T-helper 1 cell treated with Interleukin-12 subunit alpha and Interleukin-12 subunit beta and Interleukin-4 antibody, amounts not matched to agents 30 ng/mL and 1 ng/mL, for 36 hours (primary cell): ENCODE results near the gene FLVCR2. TPM values are rescaled to one million over a fixed set of nuclear protein-coding genes. Genes with fewer than 3 reads are reported as not detected.

Experiments used
- intact Hi-C: fragments of 100-400 bp; cut with micrococcal nuclease; formaldehyde crosslinking; loops from one replicate; pipeline ENCODE4 v1.15.1; 2024
- total RNA-seq: library from RNA; stranded (reverse); gene quantifications from 2 replicates; pipeline ENCODE4 v1.2.3, GENCODE V29; 2022

FLVCR2 gene
- total RNA-seq, 1 donor from 2014 or later = 4.6 TPM

GRCh38 chr14:75553761-75554364 is 24.6 kb upstream of the FLVCR2 start:
- intact Hi-C loops = loop anchor here (1.0 kb wide), 1 partner anchor 12 kb away; no protein-coding TSS in a partner anchor

GRCh38 chr14:75554482-75554881 is 23.9 kb upstream of the FLVCR2 start:
- intact Hi-C loops = no loop called here

GRCh38 chr14:75558440-75558839 is 20.0 kb upstream of the FLVCR2 start:
- intact Hi-C loops = no loop called here

- intact Hi-C loops = loop anchor here (1.0 kb wide), 2 partner anchors 17 to 38 kb away; no protein-coding TSS in a partner anchor
Measured at GRCh38 chr14:75559045-75559444, 19.4 kb upstream of the FLVCR2 start.

GRCh38 chr14:75559451-75560222 is 18.8 kb upstream of the FLVCR2 start:
- intact Hi-C loops = loop anchor here (1.0 kb wide), 2 partner anchors 17 to 38 kb away; no protein-coding TSS in a partner anchor

- intact Hi-C loops = loop anchor here (1.0 kb wide), 1 partner anchor 254 kb away; no protein-coding TSS in a partner anchor
Measured at GRCh38 chr14:75561013-75561432, 17.4 kb upstream of the FLVCR2 start.

GRCh38 chr14:75562089-75562488 is 16.3 kb upstream of the FLVCR2 start:
- intact Hi-C loops = no loop called here

- intact Hi-C loops = no loop called here
Measured at GRCh38 chr14:75562489-75562888, 15.9 kb upstream of the FLVCR2 start.

GRCh38 chr14:75563931-75564330 is 14.5 kb upstream of the FLVCR2 start:
- intact Hi-C loops = no loop called here

GRCh38 chr14:75565056-75565455 is 13.4 kb upstream of the FLVCR2 start:
- intact Hi-C loops = loop anchor here (5.0 kb wide), 1 partner anchor 148 kb away; no protein-coding TSS in a partner anchor

GRCh38 chr14:75566321-75566720 is 12.1 kb upstream of the FLVCR2 start:
- intact Hi-C loops = loop anchor here (1.0 to 5.0 kb wide), 12 partner anchors 11 to 564 kb away; partner anchors contain the start of genes BATF, EIF2B2, NEK9 and TMED10

GRCh38 chr14:75566752-75567151 is 11.7 kb upstream of the FLVCR2 start:
- intact Hi-C loops = loop anchor here (1.0 to 5.0 kb wide), 12 partner anchors 11 to 564 kb away; partner anchors contain the start of genes BATF, EIF2B2, NEK9 and TMED10

GRCh38 chr14:75568140-75568539 is 10.3 kb upstream of the FLVCR2 start:
- intact Hi-C loops = loop anchor here (5.0 kb wide), 1 partner anchor 151 kb away; no protein-coding TSS in a partner anchor

GRCh38 chr14:75568791-75569190 is 9.6 kb upstream of the FLVCR2 start:
- intact Hi-C loops = loop anchor here (5.0 kb wide), 1 partner anchor 151 kb away; no protein-coding TSS in a partner anchor

- intact Hi-C loops = no loop called here
Measured at GRCh38 chr14:75570797-75571196, 7.6 kb upstream of the FLVCR2 start.

- intact Hi-C loops = no loop called here
Measured at GRCh38 chr14:75572104-75572503, 6.3 kb upstream of the FLVCR2 start.

- intact Hi-C loops = loop anchor here (1.0 kb wide), 4 partner anchors 11 to 810 kb away; no protein-coding TSS in a partner anchor
Measured at GRCh38 chr14:75577090-75577489, 1.3 kb upstream of the FLVCR2 start.

GRCh38 chr14:75577729-75578101 is 705 bp upstream of the FLVCR2 start:
- intact Hi-C loops = loop anchor here (1.0 kb wide), 5 partner anchors 11 to 810 kb away; no protein-coding TSS in a partner anchor

- intact Hi-C loops = loop anchor here (1.0 kb wide), 1 partner anchor 37 kb away; no protein-coding TSS in a partner anchor
Measured at GRCh38 chr14:75578786-75579337, 442 bp downstream of the FLVCR2 start.

GRCh38 chr14:75579338-75579864 is 981 bp downstream of the FLVCR2 start:
- intact Hi-C loops = no loop called here

GRCh38 chr14:75579882-75580281 is 1.5 kb downstream of the FLVCR2 start:
- intact Hi-C loops = no loop called here
